ENCODE measurements around the gene KLHL24. TPM values are rescaled to one million over a fixed set of nuclear protein-coding genes. Genes with fewer than 3 reads are reported as not detected.

Gene KLHL24
- total RNA-seq, 1 experiment from 2014 or later, result 17.7 TPM

DNA sequence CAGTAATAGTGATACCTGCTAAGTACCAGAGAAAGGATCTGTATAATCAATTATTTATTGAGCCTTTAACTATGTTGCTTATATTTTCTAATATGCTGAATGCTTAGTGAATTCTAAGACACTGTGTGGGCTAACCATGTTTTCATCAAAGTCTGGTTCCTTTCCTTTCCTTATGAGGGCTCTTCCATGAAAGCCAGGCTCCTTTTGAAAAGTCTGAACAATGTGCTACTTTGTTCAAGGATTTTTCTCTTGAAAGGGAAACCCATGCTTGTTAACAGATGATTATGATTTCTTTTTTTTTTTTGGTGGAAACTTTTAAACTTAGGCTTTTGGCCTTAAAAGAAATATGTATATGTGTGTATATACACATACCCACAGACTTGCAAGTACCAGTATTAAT is 79.2 kb downstream of the KLHL24 start:
- no peak overlapping the region for H2BK120ac ChIP-seq (ENCODE audit: low read depth, low read length, poor library complexity, severe bottlenecking)
- H3K18ac ChIP-seq (ENCODE audit: insufficient read length, low read depth, low read length), result no peak overlapping the region
- no peak overlapping the region for H3K4ac ChIP-seq (ENCODE audit: low read depth, low read length)
- H2BK12ac ChIP-seq (ENCODE audit: insufficient read length, low read depth, low read length), result no peak overlapping the region
- no peaks in the 10 kb centered on the region for H3K27me3 Mint-ChIP-seq (ENCODE audit: low read depth)
- H3K9ac ChIP-seq (ENCODE audit: extremely low read depth, insufficient read length, low read length), result no peak overlapping the region
- no peaks in the 10 kb centered on the region for H3K4me1 ChIP-seq (ENCODE audit: insufficient read depth, low read length)
- H2BK5ac ChIP-seq (ENCODE audit: insufficient read length, low read length), result no peak overlapping the region
- no peak overlapping the region for H2BK20ac ChIP-seq (ENCODE audit: low read depth, low read length, poor library complexity, severe bottlenecking)
- H4K91ac ChIP-seq (ENCODE audit: insufficient read length, low read depth, low read length), result no peak overlapping the region
- H3K9me3 ChIP-seq (ENCODE audit: control insufficient read depth, low read depth, low read length), result no peaks in the 10 kb centered on the region
- H3K27ac ChIP-seq (ENCODE audit: insufficient read length, low read depth, low read length), result no peak overlapping the region
- no peak overlapping the region for H4K8ac ChIP-seq (replicated peaks; ENCODE audit: insufficient read length, low read depth, low read length)
- no peaks in the 10 kb centered on the region for H3K27me3 ChIP-seq (ENCODE audit: insufficient read depth, low read length)
- no peak for DNase-seq
- H3K4me1 Mint-ChIP-seq, result no peaks in the 10 kb centered on the region
- no peaks in the 10 kb centered on the region for H3K9me3 Mint-ChIP-seq
- TF ChIP-seq, protein P1, sequence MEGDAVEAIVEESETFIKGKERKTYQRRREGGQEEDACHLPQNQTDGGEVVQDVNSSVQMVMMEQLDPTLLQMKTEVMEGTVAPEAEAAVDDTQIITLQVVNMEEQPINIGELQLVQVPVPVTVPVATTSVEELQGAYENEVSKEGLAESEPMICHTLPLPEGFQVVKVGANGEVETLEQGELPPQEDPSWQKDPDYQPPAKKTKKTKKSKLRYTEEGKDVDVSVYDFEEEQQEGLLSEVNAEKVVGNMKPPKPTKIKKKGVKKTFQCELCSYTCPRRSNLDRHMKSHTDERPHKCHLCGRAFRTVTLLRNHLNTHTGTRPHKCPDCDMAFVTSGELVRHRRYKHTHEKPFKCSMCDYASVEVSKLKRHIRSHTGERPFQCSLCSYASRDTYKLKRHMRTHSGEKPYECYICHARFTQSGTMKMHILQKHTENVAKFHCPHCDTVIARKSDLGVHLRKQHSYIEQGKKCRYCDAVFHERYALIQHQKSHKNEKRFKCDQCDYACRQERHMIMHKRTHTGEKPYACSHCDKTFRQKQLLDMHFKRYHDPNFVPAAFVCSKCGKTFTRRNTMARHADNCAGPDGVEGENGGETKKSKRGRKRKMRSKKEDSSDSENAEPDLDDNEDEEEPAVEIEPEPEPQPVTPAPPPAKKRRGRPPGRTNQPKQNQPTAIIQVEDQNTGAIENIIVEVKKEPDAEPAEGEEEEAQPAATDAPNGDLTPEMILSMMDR (conservative IDR thresholded peaks at IDR 0.05), result no peak
- H3K4me3 Mint-ChIP-seq, result no peak overlapping the region
- H3K27ac Mint-ChIP-seq, result no peak overlapping the region; a peak in 1 of 7 replicates
- H3K14ac ChIP-seq (ENCODE audit: insufficient read depth, low read length), result no peak overlapping the region
- no peak overlapping the region for H4K5ac ChIP-seq (ENCODE audit: insufficient read length, low read depth, low read length)
- peaks cover 11% of the 10 kb centered on the region; the same call in 1 of the 2 replicates for H3K79me2 ChIP-seq (ENCODE audit: insufficient read depth, low read length)
- no peaks in the 10 kb centered on the region for H4K20me1 ChIP-seq (ENCODE audit: control insufficient read depth, insufficient read depth, insufficient read length)
- no peak overlapping the region for H3T11ph ChIP-seq (ENCODE audit: low read length)
- no peaks in the 10 kb centered on the region for H3K23me2 ChIP-seq (ENCODE audit: insufficient read length, low read depth, low read length, poor library complexity, severe bottlenecking)
- no peak overlapping the region for H2BK15ac ChIP-seq (ENCODE audit: low read depth, low read length)
- no peak overlapping the region for H2AK5ac ChIP-seq (ENCODE audit: insufficient read length, low read length)
- no peak overlapping the region for H3K56ac ChIP-seq (ENCODE audit: insufficient read length, low read depth, low read length)
- no peak overlapping the region for H2AFZ ChIP-seq (ENCODE audit: low read length)
- no peak overlapping the region for H3K4me2 ChIP-seq (ENCODE audit: insufficient read depth, insufficient read length, low read length)
- peaks cover 9 to 47% (median 36%) of the 10 kb centered on the region in 3 experiments; a peak in 6 of 7 replicates for H3K36me3 Mint-ChIP-seq (ENCODE audit: insufficient read depth in 1 of 3, low read depth in 3 of 3)
- no peak overlapping the region for H3K23ac ChIP-seq (ENCODE audit: insufficient read length, low read depth, low read length)
- H3K79me1 ChIP-seq (ENCODE audit: insufficient read depth, low read depth, low read length, poor library complexity, severe bottlenecking), result peaks cover 3% of the 10 kb centered on the region

All from H9 (cell line).